HG03159 (cell line): ENCODE data around the gene SMC4.
"Not testable (repeated sequence)": the region's sequence is repeated elsewhere in the genome, so short reads cannot be mapped to it uniquely, and the experiment has no call there.

Experiments used
- ATAC-seq: cut with Tn5 transposase; IDR thresholded peaks from one replicate; pipeline ENCODE4 v1.9.1; 2021; ENCODE audit warnings: mild to moderate bottlenecking, moderate library complexity; ENCODE audit not compliant: unreplicated experiment

SMC4 gene

DNA sequence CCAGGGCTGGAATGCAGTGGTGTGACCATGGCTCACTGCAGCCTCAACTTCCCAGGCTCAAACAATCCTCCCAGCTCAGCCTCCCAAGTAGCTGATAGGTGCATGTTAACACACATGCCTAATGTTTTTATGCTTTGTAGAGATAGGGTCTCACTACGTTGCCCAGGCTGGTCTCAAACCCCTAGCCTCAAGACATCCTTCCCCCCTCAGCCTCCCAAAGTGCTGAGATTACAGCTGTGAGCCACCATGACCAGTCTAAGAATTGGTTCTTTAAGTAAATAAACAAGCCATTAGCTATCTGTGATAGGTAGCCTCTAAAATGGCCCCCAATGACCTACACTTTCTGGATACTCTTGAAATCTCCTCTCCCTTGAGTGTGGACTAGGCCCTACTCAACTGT lies 46.4 kb downstream of the SMC4 start:
- no peak for ATAC-seq

DNA sequence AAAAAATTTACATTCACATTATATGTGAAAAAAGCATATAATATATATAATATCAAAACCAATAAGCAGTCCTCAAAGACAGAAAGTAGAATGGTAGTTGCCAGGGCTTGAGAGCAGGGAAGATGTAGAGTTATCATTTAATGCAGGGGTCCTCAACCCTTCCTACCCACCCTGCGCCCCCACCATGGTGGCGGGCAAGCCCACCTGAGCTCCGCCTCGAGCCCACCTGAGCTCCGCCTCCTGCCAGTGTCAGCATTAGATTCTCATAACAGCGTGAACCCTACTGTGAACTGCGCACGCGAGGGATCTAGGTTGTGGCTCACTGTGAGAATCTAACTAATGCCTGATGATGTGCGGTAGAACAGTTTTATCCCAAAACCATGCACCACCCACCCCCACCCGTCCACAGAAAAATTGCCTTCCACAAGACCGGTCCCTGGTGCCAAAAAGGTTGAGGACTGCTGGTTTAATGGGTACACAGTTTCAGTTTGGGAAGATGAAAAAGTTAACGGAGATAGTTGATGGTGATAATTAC lies 47.1 kb downstream of the SMC4 start:
- no peak for ATAC-seq

DNA sequence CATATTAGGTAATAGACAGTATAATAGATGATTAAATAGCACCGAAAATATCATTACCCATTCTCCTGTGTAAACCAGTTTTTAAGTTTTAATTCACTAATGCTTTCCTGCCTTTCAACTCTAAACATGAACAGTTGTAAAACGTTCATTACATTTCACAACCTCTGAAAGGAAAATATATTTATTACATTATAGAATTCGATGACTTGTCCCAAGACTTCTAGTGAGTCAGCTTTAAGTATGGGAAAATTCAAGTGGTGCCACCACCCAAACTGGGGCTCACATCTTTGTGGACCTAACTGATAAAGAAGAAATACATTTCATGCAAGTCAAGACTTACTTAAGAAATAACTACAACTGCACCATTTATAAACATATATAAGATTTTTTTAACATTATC lies 48.1 kb downstream of the SMC4 start:
- ATAC-seq: no peak

DNA sequence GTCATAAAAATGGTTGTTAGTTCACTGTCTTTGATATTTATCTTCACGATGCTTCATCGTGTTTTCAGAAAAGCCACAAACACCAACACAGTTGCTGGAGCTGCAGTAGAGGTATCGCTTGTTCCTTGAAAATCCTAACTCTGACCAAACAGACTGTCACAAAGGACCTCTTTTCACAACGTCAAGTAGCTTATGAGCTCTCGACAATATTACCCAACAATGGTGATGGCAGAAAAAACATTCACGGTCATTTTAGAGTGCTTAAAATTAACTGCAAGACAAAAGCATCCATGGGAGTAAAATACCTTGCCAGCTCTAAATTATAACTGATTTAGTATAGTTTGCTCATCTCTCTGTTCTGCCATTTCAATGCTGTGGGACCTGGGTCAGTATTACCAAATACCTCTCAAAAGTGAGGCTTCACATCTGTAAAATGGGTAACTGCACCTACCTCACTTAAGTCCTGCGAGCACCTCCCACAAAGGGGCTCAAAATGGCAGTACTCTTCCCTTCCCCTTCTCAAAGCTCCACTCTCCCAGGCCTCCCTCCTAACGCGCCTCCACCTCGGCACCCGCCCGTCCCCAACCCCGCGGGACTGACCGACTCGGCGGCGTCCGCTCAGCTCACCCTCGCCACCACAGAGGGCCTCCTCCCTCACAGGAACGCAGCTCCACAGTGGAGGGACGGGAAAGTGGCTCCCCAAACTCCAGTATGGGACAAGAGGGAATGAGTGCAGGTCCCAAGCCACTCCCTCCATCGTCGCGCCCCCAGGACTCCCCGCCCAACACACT lies 49.6 kb downstream of the SMC4 start:
- ATAC-seq: peak; percentile 43

DNA sequence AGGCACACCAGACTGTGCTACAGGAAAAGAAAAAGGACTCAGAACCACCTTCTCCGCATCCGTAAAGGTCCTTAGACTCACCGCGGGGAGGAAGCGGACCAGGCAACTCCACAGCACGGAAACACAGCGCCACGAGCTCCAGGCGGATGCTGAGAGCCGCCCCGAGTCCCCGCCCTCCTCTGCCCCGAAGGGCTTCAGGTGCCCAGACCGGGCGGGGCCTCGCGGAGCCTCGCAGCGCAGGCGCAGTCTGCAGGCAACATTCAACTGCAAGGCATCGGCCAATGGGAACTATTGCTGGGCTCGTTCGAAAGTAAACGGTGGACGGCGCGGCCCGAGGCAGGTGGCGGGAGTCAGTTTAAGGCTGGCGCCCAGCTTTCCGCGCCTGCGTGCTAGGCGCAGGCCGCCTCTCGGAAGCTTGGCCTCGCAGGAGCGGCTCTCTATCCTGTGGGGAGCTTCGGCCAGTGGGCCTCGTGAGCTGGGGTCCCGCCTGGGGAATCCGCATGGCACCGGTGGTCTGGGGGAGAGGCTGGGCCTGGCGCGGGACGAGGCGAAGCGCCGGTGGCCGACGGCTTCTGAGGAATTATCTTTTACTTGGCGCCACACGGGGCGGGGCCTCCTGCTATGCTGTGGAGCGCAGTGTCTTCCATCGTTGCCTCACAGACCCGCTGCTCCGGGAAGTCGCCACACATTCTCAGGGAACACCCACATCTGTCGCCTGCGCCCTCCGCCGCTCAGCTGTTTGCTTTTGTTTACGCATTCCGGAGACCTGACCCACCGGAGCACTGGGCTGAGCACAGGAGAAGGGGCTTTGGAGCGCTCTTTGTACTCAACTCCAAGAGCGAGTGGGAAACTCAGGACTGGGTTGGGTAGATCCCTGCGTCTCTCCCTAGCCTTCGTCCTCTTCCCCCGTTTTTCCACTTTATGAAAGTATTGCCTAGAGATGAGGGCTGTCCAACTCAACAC lies 50.5 kb downstream of the SMC4 start, which contains the start of gene TRIM59:
TSS of gene TRIM59 (minus strand) at position 151 of the 963 bp plus-strand sequence. CDS start 10,603 bp downstream, outside the sequence.
- peak; percentile 94 for ATAC-seq

DNA sequence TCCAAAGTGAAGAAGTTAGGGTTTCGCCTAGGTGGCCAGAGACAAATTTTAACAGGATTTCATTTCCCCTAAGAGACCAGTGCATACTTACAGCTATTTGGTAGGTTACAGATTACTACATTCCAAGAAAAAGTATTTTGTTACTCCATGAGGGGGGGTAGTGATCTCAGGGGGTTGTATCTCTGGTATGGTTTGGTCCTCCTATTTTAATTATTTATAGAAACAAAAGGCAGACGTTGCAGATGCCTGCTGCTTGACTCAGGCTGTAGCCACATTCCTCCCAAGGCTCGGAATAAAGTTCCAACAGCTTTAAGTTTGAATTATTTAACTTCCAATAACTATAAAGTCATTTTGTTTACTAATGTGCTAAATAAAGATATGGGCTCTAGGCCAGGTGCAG lies 51.4 kb downstream of the SMC4 start:
- no peak for ATAC-seq

DNA sequence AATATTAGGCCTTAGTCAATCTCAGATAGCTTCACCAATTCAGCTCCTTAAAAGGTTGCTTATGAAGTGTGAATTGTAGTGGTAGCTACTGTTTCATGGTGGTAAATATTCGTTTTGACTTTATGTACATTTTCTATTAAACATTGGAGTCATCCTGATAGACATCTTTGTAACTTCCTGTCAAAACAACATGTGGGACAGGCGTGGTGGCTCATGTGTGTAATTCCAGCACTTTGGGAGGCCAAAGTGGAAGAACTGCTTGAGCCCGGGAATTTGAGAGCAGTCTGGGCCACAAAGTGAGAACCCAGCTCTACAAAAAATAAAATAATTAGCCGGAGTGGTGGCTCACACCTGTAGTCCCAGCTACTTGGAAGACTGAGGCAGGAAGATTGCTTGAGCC lies 52.2 kb downstream of the SMC4 start:
- no peak for ATAC-seq

DNA sequence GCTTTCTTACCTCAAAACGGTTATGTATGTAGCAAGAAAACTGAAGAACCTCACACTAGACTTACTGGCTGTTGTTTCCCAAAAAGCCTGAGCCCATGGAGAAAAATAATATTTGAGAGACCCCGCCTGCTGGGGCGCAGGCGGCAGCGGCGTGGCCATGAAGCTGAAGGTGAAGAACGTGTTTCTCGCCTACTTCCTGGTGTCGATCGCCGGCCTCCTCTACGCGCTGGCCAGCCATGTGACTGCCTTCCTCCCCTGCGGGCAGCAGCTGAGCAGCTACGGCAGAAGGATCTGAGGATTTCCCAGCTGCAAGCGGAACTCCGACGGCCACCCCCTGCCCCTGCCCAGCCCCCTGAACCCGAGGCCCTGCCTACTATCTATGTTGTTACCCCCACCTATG lies 52.8 kb downstream of the SMC4 start:
- not testable (repeated sequence) for ATAC-seq

DNA sequence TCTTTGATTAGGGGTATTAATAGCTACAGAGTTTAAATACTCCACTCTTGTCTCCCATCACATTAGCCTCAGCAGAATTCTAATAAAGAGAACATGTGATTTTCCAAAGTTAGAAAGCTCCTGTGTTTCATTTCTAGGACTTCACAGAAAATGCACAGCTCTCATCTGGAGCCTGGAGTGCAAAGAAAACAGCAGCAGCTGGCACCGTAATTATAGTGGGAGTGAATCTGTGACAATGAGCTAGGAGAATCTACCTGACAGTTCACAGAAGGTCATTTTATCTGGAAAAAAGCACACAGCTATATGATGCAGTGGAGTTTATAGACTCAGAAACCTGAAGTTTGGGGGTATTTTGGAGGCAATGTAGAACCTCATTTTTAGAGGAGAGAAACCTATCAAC lies 55.5 kb downstream of the SMC4 start:
- no peak for ATAC-seq

DNA sequence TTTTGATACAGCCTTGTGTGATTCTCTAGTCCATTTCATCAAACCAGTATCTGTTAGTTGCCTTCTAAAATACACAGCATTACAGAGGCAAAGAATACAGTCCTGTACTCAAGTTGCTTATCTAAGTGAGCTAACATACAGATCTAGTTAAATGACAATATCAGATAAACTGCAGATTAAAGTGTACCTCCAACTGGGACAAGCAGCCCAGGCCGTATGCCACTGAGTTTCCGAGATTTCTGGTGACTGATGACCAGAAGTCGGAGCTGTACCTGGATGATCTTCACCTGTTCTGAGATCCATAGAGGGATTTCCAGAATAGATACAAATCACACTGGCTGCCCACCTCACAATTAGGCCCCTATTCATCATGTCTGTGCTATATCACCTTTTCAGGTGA lies 56.4 kb downstream of the SMC4 start:
- no peak for ATAC-seq

DNA sequence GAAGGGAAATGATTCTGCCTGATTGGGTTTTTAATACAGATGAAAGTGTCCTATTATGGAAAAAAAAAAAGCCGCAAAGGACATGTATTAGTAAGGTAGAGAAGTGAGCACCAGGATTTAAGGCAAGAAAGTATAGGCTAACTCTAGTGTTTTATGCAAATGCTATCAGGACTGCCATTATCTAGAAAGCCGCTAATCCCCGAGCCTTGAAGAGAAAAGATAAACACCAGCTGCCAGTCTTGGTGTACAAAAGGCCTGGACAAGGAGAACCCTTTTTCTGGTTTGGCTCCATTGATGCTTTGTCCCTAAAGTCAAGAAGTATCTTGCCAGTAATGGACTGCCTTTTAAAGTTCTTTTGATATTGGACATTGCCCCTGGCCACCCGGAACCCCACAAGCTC lies 58.7 kb downstream of the SMC4 start:
- ATAC-seq: no peak

DNA sequence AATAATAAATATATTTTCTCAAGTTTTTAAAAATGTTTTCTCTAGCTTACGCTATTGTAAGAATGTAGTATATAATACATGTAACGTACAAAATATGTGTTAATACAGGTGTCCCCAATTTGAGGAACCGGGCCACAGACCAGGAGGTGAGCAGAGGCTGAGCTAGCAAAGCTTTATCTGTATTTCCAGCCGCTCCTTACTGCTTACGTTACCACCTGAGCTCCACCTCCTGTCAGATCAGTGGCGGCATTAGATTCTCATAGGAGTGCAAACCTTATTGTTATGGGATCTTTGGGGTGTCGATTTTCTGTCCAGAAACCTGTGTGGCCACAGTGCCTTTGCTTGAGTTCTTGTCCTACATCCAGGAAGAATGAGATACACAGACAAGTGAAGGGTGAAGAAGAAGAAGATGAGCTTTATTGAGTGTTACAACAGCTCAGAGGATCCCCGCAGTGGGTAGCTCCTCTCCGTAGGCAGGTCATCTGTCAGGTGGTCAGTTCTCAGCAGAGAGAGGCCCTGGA lies 60.1 kb downstream of the SMC4 start:
- no peak for ATAC-seq

DNA sequence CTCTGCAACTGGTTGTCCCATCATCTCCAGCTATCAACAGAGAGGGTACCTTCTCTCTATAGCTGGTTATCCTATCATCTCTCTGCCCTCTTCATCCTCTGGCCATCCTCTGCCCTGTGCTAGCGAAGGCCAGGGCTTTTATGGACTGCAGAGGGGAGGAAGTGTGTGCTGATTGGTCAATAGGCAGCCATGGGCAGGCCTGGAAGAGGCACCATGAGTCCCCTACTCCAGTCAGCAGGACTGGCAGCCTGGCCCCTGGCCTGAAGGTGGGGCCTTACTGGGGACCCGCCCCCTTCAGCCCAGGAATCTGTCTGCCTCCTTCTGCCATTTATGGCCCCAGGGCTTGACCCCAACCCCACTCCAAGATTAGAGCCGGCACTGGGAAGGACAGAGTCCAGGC lies 60.6 kb downstream of the SMC4 start:
- no peak for ATAC-seq

DNA sequence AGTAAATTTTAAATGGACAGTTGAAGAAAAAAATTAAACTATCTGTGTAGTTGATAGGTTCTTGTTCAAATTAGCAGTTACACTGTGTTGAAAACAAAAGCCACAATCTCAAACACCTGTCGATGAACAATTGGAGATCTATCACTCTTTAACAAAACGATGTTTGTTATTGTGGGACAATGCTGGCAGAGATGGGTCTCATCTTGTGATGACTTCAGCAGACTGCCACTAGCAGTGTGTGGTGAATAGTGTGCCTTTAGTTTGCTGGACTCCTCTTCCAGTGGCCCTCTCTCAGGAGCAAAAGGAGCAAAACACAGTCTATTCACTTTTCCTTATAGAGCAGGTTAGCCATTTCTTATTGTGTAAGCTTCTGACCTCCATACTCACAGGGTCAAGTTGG lies 64.9 kb downstream of the SMC4 start:
- no peak for ATAC-seq

DNA sequence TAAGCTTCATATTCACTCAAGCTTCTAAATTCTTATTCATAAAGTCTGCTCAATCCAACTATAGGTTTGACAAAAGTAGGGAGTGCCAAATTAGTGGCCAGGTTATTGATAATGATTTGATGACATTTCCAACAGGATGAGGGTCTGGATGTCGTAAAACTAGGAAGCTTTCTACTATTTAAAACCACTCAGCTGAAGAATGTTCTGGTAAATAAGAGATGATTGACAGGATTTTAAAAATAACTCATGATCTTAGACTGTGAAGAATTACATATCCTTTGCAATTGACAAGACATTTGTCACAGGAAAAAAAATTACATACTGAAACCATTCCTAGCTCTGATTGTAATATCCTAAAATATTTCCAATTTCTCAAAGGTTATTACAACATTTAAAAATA lies 65.5 kb downstream of the SMC4 start:
- no peak for ATAC-seq

DNA sequence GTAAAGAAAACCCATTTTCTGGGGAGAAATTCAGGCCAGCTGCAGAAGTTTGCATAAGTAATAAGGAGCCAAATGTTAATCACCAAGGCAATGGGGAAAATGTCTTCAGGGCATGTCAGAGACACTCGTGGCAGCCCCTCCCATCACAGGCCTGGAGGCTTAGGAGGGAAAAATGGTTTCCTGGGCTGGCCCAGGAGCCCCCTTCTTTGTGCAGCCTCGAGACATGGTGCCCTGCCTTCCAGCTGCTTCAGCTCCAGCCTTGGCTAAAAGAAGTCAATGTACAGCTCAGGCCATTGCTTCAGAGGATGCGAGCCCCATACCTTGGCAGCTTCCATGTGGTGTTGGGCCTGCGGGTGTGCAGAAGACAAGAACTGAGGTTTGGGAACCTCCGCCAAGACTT lies 70.7 kb downstream of the SMC4 start:
- no peak for ATAC-seq

DNA sequence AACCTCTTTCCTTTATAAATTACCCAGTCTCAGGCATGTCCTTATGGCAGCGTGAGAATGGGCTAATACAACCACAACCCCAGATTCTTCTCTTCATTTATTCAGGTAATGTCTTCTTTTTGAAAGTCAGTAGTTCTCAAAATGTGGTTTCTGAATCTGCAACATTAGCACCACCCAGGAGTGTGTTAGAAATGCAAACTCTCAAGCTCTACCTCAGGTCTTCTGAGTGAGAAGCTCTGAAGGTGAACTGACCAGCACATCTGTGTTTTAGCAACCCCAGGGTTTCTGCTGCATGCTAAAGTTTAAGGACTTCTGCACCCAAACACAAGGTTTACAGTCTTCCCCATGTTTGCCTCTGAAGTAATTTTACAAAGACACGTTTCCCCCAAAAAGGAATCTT lies 72.4 kb downstream of the SMC4 start:
- no peak for ATAC-seq

DNA sequence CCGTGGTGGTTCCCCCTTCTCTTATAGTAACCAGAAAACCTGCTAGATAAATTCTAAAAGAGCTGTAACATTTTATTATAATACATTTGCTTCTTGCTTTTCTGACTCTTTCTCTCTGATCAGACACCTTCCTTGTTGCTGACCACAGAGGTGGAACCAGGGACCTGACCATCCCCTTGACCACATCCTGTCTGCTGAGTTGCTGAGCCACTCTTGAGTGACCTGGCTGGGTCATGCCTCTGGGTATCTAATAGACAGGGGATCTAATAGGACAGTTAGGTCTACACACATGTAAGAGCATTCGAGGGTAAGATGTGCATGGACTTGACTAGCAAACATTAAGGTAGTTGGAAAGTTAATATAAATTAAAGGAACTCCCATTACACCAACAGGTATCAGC lies 72.9 kb downstream of the SMC4 start:
- no peak for ATAC-seq

DNA sequence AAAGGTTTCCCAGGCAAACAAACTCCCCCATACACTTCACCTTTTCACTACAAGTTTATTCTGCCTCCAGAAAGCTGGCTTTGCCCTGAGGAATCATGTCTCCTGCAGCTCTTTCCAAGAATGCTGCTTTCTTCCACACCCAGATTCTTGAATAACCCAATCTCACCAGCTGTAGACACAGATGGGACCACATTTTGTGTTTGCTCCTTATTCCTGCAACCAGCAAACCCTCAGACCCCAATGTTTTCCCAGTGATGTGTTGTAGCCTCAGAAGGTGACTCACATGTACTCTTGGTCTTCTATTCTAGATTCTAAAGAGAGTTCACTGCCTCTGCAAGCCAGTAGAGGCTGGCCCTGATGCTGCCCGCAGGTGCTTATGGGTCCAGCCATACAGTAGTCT lies 73.8 kb downstream of the SMC4 start:
- ATAC-seq: no peak

DNA sequence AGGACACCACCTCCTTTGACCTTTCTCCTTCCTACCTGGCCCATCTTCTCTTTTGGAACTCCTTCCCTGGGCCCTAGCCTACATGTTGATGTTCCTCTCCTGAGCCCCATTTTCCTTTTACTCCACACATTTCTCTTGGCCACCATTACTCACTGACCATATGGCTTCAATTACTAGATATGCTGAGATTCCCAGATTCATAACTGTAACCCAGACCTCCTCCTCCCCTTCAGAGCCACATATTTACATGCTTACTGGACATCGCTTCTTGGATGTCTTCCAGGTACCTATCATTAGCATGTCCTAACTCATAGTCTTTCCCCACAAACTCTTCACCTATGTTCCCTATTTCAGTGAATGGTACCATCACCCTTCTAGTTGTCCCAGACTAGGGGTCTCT lies 74.5 kb downstream of the SMC4 start:
- ATAC-seq: no peak

DNA sequence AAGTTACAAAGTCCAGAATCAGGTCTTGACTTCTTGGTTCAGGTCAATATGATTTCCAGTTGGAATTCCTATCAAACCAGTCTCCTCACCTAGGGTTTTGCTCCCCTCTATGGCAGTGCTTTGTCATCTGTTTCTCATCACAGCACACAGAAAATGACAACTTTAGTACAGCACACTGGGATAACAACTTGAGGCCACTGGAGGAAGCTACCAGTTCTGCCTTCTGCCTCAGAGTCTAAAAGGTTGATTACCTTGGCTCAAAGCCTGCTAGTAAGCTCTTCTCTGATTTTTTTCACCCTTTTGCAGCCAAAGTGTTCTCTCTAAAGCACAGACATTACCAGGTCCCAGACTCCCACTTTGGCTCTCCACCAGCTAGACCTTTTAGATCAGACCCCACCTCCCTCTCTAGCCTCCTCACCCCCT lies 75.0 kb downstream of the SMC4 start:
- ATAC-seq: no peak
